ENCODE data around the gene LIPF. TPM values are rescaled to one million over a fixed set of nuclear protein-coding genes. Genes with fewer than 3 reads are reported as not detected.
"Not testable (repeated sequence)": the region's sequence is repeated elsewhere in the genome, so short reads cannot be mapped to it uniquely, and the experiment has no call there.

LIPF gene
- total RNA-seq, 1 donor from 2014 or later, result 0.18 TPM

DNA sequence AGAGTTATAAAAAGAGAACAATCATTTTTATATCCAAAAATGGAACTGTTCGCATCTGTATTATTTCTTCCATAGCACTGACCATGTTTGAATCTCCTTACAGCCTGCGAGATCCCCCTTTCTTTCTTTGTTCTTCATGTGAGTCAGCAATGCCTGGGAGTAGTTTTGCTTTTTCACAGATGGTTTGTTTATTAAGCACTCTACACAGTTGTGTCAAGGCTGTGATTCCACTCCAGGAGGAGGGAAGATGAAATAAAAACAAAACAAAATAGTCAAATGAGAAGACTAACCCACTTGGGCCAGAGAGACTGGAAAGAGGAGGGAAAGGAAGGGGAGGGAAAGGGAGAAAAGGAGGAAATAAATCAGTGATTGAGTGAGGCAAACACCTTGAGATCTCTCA is 7.8 kb downstream of the LIPF start:
- no peak for DNase-seq (ENCODE audit: extremely low read depth, low read depth, low spot score)

DNA sequence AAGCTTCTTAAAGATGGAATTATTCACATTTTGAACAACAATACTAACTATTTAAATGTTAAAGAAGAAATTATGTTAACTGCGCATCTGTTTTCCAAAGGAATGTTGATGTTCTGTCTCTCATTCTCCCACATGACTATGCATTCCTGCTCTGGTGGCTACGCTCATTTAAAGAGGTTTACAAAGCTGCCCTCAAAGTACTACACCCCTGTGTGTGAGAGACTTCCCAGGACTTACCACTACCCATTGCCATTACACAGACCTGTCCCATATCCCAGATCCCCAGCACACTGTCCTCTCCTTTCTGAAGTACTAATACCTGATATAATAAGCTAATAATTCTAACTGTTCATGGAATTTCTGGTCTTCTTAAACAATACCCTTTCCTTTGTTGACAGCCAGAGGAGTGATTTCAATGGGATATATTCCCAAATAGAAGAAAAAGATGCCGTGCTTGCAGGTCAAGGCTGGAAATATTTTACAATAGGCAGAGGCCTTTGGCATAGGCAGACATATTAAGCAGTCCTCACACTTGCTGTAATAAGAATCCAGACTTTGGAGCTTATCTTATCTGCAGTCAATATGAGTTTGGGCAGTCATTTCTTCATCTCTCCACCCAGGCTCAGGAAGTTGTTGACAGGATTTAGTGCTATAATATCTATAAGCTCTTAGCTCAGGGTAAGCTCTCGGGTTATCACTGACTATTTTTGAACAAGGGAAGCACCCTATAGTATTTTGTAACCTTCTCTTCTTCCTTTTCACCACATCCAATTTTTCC is 12.2 kb downstream of the LIPF start:
- DNase-seq (ENCODE audit: extremely low read depth, low read depth, low spot score), result no peak

DNA sequence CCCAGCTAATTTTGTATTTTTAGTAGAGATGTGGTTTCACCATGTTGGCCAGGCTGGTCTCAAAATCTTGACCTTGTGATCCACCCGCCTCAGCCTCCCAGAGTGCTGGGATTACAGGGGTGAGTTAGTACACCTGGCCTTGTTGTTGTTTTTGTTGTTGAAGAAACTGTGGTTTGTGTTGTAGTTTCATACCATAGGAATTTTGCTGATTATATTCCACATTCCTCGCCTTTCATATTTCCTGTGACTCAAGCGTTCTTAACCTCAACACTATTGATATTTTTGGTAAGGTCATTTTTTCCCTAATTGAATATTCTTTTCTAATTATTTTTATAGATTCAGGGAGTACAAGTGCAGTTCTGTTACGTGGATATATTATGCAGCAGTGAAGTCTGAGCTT is 16.7 kb downstream of the LIPF start:
- no peak for DNase-seq (ENCODE audit: extremely low read depth, low read depth, low spot score)

DNA sequence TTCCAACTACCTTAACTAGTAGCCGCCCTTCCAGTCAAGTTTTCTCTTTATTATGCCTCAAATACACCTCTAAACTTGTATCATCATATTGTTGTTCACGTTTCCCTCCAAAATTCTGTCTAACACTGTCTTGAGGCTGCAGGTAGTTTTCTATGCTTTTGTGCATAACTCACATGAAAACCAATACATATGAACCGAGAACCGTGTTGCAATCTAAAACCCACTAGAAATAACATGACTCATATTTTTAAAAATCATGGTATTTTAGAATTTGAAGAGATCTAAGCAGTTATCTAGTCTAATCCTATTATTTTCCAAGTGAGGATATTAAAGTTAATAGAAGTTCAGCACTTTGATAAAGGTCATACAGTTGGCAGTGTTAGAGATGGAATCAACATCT is 18.2 kb downstream of the LIPF start:
- DNase-seq (ENCODE audit: extremely low read depth, low read depth, low spot score), result no peak

DNA sequence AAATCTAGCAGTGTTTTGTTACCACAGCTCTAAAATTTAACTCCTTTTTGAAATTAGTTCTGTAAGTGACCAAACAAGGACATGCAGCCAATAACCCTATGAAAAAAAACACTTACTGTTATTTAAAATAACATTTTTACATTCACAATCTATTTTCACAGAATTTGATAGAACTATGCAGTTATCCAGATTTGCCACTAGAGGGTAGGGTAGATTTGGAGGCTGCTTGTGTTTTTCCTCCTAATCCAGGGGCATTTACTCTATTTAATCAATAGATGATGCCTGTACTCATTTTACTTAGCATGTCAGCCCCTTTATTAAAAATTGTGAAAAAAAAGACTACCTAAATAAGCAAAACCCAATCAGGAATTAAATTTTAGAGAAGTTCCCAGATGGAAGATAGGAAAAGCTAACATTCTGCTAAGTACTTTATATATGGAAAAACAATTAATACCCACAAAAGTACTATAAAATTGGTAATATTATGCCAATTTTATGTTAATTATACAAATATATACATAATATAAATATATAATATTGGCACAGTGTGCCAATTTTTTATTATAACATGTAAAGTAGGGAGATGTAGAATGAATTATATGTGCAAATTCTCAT is 23.7 kb downstream of the LIPF start:
- DNase-seq (ENCODE audit: extremely low read depth, low read depth, low spot score), result no peak

DNA sequence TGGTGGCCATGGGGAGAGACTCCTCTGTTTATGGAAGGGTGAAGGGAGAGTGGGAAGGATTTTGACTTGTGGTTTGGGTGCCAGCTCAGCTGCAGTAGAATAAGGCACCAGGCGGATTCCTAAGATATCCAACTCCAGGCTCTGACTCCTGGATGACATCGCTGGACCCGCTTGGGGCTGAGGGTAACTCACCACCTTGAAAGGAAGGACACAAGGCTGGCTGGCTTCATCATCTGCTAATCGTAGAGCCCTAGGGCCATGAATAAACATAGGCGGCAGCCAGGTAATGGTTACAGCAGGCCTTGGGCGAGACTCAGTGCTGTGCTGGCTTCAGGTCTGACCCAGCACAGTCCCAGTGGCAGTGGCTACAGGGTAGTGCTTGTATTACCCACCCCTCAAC is 25.1 kb downstream of the LIPF start:
- no peak for DNase-seq (ENCODE audit: extremely low read depth, low read depth, low spot score)

DNA sequence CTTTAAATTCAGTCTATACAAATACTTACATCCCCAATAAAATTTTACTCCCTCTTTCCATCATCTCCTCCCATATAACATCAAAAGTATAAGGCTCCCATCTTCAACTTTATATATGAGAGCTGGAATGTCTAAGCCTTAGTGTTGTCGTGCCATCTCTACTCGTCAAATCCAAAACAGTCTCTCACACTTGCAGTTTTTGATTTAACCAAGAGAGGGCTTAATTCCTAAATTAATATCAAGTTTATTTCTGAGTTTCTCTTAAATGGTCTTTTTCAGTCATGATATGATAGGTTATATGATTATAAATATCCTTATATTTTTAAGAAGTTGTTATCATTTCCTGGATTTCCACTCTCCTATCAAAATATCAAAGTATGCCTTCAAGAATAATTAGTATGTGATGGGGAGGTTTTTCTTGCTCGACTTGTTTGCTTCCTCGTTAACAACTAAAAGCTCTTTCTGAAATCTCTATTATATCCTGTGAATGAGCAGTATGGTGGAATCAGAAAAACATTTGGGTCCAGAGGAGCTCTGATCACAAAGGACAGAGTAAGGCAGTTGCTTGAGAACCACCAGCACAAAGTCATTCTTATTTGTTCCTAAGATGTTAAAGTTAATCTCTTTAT is 29.3 kb downstream of the LIPF start:
- no peak for DNase-seq (ENCODE audit: extremely low read depth, low read depth, low spot score)

DNA sequence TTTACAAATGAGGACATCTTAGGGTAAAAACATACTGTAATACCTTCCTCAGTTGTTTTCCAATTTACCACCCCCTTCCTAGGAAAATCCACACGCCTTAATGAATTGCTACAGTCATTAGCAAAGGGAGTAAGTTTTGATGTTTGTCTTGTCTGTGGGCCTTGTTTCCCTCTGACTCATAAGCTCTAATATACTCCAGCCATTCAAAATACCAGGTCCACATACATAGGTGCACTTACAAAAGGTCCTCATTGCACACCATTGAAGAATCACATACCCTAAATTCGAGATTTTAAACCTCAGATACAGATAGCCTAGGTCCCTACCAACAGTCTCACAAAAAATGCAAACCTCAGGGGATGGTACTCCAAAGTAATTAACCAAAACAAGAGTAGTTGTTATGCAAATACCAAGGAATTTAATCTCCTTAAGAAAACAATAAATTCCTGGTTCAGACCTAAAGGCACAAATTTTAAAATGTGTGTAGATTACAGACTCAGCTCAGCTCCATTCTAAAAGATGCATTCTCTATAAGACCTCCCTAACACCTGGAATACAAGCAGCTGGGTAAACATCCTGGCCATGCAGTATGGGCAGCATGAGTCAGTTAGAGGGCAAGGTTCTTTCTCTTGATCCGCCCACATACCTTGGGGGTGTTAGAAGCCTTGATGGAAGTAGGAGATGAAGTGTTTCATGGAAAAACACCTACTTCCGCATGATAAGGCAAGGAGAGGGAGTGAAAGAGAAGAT is 38.8 kb downstream of the LIPF start:
- peak; percentile 29 for DNase-seq (ENCODE audit: extremely low read depth, low read depth, low spot score)

DNA sequence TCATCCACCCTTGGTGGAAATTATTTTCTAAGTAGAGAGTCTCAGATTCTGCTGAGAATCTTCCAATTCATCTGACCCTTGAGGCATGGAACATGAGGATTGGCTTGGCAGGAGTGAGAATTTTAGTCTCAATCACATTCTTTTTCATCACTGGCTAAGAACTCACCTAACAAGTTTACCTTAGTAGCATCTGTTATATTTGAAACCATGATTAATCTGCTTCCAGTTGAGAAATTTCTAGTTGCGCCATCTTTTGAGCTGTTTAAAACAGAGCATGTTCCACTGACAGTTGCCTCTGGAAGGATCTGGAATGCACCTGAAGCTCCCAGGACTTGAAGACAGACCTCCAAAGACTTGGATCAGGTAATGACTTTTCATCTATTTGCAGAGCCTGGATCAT is 41.7 kb downstream of the LIPF start, which contains the start of gene LIPK:
TSS of gene LIPK (plus strand) at position 292 of the 400 bp plus-strand sequence. CDS start 18,295 bp downstream, outside the sequence.
- no peak for DNase-seq (ENCODE audit: extremely low read depth, low read depth, low spot score)

DNA sequence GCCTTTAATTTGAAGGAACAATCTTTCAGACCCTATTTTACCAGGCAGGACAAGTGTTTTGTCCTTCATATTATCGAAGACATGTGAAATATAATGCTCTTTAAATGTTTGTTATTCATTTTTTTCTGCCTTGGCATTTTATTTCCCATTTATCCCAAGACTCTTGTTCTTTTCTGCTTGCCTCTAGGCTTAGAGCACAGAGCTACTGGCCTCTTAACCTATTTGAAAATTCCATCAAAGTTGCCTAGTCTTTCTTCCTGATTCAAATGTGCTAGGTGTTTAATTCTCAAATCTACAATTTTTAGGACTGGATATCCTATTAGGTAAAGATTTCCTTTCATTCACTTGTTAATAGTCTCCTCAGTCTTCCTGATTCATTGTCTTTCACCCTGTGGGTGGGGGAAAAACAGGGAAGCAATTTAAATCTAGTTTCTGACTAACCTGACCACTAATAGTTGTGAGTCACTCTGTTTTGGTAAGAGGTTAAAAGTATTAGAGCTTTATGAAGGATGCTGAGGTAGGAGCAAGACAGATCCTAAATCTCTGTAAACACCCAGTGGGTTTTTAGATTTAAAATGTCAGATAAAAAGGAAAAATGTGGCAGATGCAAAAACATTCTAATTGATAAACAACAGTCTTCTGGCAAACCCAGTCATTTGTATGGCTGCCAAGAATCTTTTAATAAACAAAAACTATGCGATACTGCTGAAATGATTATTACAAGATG is 43.4 kb downstream of the LIPF start:
- peak; percentile 20 for DNase-seq (ENCODE audit: extremely low read depth, low read depth, low spot score)

DNA sequence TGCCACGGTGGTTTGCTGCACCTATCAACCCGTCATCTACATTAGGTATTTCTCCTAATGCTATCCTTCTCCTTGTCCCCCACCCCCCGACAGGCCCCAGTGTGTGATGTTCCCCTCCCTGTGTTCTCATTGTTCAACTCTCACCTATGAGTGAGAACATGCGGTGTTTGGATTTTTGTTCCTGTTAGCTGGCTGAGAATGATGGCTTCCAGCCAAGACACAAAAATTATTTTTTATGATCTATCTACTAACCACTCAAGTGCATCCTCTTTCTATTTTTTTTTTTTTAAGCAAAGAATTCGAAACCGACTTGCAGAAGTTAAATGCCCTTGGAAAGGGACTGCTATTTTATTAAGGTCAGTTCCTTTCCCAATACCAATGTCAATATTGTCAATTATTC is 45.1 kb downstream of the LIPF start:
- DNase-seq (ENCODE audit: extremely low read depth, low read depth, low spot score), result not testable (repeated sequence)

DNA sequence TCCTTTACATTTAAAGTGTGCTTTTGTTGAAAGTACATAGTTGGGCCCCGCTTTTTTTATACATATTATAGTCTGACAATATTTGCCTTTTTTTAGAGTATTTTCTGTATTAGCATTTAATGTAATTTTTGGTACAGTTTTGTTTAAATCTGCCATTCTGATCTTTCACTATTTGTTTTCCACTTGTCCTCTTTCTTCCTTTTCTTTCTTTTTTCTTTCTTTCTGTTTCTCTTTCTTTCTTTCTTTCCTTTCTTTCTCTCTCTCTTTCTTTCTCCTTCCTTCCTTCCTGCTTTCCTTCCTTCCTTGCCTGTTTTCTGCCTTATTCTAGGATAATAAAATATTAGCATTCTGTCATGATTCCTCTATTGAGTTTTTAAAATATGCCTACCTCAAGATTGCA is 51.3 kb downstream of the LIPF start:
- no peak for DNase-seq (ENCODE audit: extremely low read depth, low read depth, low spot score)

DNA sequence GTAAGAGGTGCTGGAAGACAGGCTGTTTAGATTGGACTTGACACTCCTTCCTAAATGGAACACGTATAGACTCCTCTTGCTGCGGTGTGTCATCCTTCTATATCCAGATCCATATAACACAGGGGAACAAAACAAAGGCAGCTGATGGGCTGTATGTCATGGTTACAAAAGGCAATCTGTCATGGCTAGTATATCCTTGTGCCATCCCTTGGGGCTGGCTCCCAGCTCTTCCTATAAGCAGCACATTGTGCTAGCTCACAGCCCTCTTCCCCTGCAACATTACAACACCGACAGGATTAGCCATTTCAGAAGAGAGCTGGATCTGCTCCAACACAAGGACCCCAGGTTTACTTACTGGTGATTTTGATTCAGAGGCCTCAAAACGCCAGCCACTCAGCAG is 57.1 kb downstream of the LIPF start:
- no peak for DNase-seq (ENCODE audit: extremely low read depth, low read depth, low spot score)

DNA sequence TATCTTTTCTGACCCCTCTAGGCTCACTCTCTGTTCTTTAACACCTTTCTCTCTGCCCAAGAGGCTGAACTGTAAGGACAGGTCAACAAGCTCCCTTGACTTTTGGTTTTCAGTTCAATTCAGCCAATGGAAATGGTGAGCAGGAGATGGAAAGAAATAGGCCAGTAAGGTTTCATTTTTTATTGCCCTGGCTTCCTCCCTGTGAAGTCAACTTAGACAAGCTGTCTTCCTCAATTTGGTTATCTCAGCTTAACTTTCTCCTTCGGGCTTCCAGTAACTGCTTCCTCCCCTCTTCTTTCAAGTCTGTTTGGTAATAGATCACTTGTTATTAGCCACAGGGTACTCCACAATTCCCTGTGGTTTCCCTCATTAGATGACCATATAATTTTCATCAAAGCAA is 61.6 kb downstream of the LIPF start:
- DNase-seq (ENCODE audit: extremely low read depth, low read depth, low spot score), result no peak

DNA sequence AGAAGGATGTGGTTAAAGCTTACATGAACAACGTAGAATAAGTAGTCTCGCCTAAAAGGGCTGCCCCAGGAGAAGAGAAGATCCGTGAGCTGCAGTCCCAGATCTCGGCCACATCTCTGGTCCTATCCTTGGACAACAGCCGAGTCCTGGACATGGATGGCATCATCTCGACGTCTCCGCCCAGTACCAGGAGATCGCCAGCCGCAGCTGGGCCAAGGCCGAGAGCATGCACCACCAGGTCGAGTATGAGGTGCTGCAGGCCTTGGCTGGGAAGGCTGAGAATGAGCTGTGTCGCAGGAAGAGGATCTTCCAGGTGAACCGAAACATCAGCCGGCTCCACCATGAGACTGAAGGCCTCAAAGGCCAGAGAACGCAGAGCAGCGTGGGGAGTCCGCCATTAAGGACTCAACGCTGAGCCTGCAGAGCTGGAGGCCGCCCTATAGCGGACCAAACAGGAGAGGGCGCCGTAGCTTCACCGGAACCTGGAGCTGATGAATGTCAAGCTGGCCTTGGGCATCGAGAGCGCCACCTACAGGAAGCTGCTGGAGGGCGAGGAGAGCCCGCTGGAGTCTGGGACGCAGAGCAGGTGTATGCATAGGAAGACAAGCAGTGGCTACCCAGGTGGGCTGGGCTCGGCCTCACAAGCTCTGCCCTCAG is 64.0 kb downstream of the LIPF start:
- no peak for DNase-seq (ENCODE audit: extremely low read depth, low read depth, low spot score)

Other genes with a start within 250 kb of the LIPF start
- 1.5 and 5.9 TPM in 2 replicates for gene RNLS, start 81.1 kb upstream of the LIPF start, total RNA-seq
- gene LIPJ, start 77.7 kb upstream of the LIPF start, total RNA-seq, result not detected in 2 replicates
- gene LIPK, start 41.8 kb downstream of the LIPF start, total RNA-seq, result not detected in 2 replicates
- not detected in 2 replicates for gene LIPN, start 95.6 kb downstream of the LIPF start, total RNA-seq
- not detected in 2 replicates for gene LIPM, start 138.3 kb downstream of the LIPF start, total RNA-seq
- not detected in 2 replicates for gene ANKRD22, start 187.4 kb downstream of the LIPF start, total RNA-seq
- gene STAMBPL1, start 215.8 kb downstream of the LIPF start, total RNA-seq, result 1.2 and 1.8 TPM in 2 replicates

Measured in glomerular endothelial cell (primary cell).